ENCODE results near the gene MOB3C.

The MOB3C gene

DNA sequence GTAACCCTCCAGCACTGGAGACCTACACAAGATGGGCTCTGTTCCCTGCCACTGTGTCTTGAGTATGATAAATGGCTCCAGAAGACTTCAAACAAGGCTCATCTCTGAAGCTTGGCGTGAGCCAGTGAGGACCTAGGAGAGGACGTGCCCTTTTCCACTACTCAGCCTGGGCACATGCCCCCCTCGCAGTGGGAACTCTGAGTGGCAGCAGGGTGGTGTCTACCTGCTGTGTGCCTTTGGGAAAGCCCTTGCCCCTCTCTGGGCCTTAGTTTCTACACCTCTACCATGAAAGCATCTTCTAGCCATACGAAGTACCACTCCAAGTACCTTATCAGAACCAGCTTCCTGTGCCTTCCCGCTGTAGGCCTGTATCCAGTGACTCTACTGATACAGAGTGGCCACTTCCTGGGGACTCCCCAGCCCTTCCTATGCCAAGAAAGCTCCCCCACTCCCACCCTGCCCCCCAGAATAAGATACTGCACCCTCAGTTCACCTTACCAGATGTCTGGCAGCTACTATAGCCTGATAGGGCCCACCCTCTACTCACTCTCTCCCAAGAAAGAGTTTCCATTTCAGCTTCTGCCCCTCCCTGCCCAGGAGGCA lies 3.1 kb upstream of the MOB3C start:
- DNase-seq (ENCODE audit: low read depth), result no peak
- H3K4me3 ChIP-seq (ENCODE audit: low read length), result no peak overlapping the region

DNA sequence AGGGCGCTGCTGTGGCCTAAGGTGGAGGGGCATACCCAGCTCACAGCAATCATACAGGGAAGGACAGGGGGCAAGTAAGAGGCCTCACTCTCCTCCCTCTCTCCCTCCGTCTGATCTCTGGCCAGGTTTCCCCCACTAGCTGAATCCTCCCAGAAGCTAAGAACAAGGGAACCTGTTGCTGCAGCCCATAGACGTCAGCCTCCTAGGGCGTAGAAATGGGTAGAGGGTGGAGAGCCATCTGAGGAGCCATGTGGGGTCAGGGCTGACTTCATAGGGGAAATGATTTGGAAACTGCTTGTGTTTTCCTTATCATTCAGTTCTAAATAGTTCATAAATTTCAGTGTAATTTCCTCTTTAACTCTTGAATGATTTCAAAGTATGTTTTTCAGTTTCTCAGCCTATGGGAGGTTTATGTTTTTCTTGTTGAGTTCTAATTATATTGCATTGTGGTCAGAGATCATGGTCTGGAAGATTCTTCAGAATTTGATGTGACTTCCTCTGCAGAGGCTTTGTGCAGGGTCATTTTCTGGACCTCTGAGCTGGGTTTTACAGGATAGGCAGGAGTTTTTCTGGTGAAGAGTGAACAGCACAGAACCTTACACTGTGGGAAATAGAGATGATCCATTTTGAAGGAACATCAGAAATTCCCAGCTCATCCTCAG lies 2.3 kb upstream of the MOB3C start:
- TF ChIP-seq, protein P1, sequence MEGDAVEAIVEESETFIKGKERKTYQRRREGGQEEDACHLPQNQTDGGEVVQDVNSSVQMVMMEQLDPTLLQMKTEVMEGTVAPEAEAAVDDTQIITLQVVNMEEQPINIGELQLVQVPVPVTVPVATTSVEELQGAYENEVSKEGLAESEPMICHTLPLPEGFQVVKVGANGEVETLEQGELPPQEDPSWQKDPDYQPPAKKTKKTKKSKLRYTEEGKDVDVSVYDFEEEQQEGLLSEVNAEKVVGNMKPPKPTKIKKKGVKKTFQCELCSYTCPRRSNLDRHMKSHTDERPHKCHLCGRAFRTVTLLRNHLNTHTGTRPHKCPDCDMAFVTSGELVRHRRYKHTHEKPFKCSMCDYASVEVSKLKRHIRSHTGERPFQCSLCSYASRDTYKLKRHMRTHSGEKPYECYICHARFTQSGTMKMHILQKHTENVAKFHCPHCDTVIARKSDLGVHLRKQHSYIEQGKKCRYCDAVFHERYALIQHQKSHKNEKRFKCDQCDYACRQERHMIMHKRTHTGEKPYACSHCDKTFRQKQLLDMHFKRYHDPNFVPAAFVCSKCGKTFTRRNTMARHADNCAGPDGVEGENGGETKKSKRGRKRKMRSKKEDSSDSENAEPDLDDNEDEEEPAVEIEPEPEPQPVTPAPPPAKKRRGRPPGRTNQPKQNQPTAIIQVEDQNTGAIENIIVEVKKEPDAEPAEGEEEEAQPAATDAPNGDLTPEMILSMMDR (conservative IDR thresholded peaks at IDR 0.05; ENCODE audit: low read depth, low read length), result no peak
- no peak overlapping the region for H3K4me3 ChIP-seq (ENCODE audit: low read length)
- DNase-seq (ENCODE audit: low read depth), result no peak

More for the DNA sequence above, 3.1 kb upstream of the MOB3C start:
- TF ChIP-seq, protein P1 (conservative IDR thresholded peaks at IDR 0.05; ENCODE audit: low read depth, low read length), result no peak

DNA sequence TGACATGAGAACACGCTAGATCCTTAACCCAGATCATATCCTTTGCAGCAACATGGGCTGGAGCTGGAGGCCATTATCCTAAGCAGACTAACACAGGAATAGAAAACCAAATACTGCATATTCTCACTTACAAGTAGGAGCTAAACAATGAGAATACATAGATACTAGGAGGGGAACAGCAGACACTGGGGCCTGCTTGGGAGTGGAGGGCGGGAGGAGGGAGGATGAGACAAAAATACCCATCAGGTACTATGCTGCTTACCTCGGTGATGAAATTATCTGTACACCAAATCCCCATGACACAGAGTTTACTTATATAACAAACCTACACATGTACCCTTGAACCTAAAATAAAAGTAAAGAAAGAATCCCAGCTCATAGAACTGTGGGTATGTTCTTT lies 1.2 kb upstream of the MOB3C start:
- DNase-seq (ENCODE audit: low read depth), result no peak
- TF ChIP-seq, protein P1 (conservative IDR thresholded peaks at IDR 0.05; ENCODE audit: low read depth, low read length), result no peak
- H3K4me3 ChIP-seq (ENCODE audit: low read length), result no peak overlapping the region

DNA sequence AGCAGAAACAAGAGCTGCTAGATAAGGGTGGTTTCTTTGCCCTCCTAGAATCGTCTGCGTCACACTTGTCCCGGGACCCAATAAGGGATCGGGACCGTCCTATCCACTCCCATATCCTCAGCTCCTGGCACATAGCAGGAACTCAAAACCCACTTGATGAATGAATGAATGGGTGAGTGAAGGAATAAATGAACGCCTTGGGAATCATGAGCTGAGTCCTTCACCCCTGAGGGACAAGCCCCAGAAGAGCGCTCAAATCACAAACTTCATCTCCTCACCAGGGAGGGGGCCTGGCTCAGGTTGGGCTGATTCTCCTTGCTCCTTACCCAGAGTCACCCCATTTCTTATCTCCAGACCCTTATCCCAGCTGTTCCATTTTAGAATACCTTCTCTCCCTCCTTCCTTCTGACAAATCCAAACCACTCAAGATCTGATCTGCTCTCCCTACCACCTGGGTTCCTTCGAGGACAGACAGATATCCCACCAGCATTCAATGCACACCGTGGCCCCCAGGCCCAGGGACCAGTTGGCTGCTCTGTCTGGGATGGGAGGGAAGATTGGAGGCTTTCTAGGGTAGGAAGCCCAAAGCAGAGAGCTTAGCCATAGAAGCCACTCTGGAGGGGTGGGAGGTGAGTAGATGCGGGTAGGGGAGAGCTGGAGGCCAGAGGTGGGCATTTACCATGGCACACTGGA lies 643 bp upstream of the MOB3C start:
- peak overlapping the region; percentile 73 for H3K4me3 ChIP-seq (ENCODE audit: low read length)
- no peak for DNase-seq (ENCODE audit: low read depth)
- TF ChIP-seq, protein P1 (conservative IDR thresholded peaks at IDR 0.05; ENCODE audit: low read depth, low read length), result no peak

DNA sequence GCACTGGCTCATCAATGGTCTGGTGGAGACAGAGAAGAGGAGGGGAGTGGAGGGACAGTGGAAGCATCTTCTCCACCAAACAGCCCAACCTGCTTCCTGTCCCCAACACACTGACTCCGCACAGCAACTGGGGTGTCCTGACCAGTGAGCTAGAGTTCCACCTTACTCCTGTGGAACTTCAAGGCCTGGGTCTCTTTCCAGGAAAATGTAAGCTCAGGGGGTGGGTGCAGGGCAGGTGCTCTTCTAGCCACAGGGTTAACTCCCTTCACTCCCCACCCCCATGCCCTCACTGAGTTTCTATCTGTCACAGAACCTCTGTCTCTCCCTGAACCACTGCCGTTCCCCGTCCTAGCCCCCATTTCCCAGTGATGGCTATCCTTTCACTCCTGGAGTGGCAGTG lies 876 bp downstream of the MOB3C start:
- H3K4me3 ChIP-seq (ENCODE audit: low read length), result peak overlapping the region; percentile 73
- TF ChIP-seq, protein P1 (conservative IDR thresholded peaks at IDR 0.05; ENCODE audit: low read depth, low read length), result no peak
- DNase-seq (ENCODE audit: low read depth), result no peak

DNA sequence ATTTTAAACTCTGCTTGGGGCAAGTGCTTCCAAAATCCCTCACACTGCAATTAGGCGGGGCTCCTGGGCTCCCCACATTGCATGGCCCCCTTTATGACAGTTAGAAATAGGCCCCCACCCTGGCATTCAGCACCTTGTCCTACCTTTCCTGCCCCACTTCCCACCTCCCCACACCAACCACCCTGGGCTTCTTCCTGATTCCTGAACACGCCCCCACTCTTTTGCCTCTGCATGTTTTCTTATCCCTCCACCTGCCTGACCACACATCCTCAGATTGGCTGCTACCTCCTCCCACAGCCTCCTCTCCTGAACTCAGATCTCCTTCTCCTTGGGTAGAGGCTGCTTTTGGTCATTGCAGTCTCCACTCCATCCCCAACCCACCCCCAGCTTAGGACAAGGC lies 1.5 kb downstream of the MOB3C start:
- no peak overlapping the region for H3K4me3 ChIP-seq (ENCODE audit: low read length)
- TF ChIP-seq, protein P1 (conservative IDR thresholded peaks at IDR 0.05; ENCODE audit: low read depth, low read length), result no peak
- no peak for DNase-seq (ENCODE audit: low read depth)

All from retinal pigment epithelial cell (primary cell).